Adipocyte (in vitro differentiated cells): ENCODE data around the gene FMNL3.

Experiments used
- DNase-seq: peaks from one replicate; pipeline ENCODE4 v3.0.0-alpha.2; 2015; ENCODE audit warnings: low read depth
- H3K27me3 ChIP-seq: replicated peaks from 2 replicates; pipeline ENCODE4 v1.7.0; 2013; ENCODE audit warnings: mild to moderate bottlenecking, low read length, moderate library complexity; ENCODE audit not compliant: control insufficient read depth, insufficient read depth
- H3K36me3 ChIP-seq: 2 replicates; pipeline ENCODE4 v1.7.0; 2013; ENCODE audit warnings: low read length, mild to moderate bottlenecking, moderate library complexity; ENCODE audit not compliant: control insufficient read depth, insufficient read depth, severe bottlenecking
- H3K4me1 ChIP-seq: 2 replicates; pipeline ENCODE4 v1.7.0; 2013; ENCODE audit warnings: mild to moderate bottlenecking, low read length, moderate library complexity; ENCODE audit not compliant: control insufficient read depth, insufficient read depth
- H3K4me3 ChIP-seq: 2 replicates; pipeline ENCODE4 v1.7.0; 2013; ENCODE audit warnings: mild to moderate bottlenecking, low read length, moderate library complexity
- H3K9ac ChIP-seq: 2 replicates; pipeline ENCODE4 v1.7.0; 2013; ENCODE audit warnings: mild to moderate bottlenecking, low read length, moderate library complexity
- H3K9me3 ChIP-seq: 2 replicates; pipeline ENCODE4 v1.7.0; 2013; ENCODE audit warnings: mild to moderate bottlenecking, low read length, moderate library complexity; ENCODE audit not compliant: control insufficient read depth

Gene FMNL3

GRCh38 chr12:49661191-49661590, 46.0 kb downstream of the FMNL3 start:
- no peaks in the 10 kb centered on the region for H3K27me3 ChIP-seq
- no peak overlapping the region for H3K9ac ChIP-seq
- no peak overlapping the region for H3K4me3 ChIP-seq
- H3K36me3 ChIP-seq: peaks cover 21% of the 10 kb centered on the region
- H3K9me3 ChIP-seq: no peaks in the 10 kb centered on the region
- DNase-seq: no peak
- H3K4me1 ChIP-seq: peaks cover 22% of the 10 kb centered on the region

GRCh38 chr12:49659753-49660152, 47.5 kb downstream of the FMNL3 start:
- Histone ChIP-seq H3K9ac (no peak overlapping the region), H3K9me3 (no peaks in the 10 kb centered on the region), H3K27me3 (no peaks in the 10 kb centered on the region), H3K36me3 (peaks cover 31% of the 10 kb centered on the region), H3K4me3 (no peak overlapping the region), H3K4me1 (peaks cover 17% of the 10 kb centered on the region)
- DNase-seq: no peak

- no peak overlapping the region for H3K4me3 ChIP-seq
- H3K9me3 ChIP-seq: no peaks in the 10 kb centered on the region
- no peak for DNase-seq
- no peaks in the 10 kb centered on the region for H3K27me3 ChIP-seq
- H3K36me3 ChIP-seq: peaks cover 44% of the 10 kb centered on the region
- H3K4me1 ChIP-seq: peaks cover 12% of the 10 kb centered on the region
- no peak overlapping the region for H3K9ac ChIP-seq
These were observed 48.9 kb downstream of the FMNL3 start for GRCh38 chr12:49658276-49658675.

GRCh38 chr12:49655595-49656236, 51.5 kb downstream of the FMNL3 start:
- Histone ChIP-seq H3K27me3 (no peaks in the 10 kb centered on the region), H3K4me1 (no peaks in the 10 kb centered on the region), H3K4me3 (no peak overlapping the region), H3K36me3 (peaks cover 56% of the 10 kb centered on the region), H3K9me3 (no peaks in the 10 kb centered on the region), H3K9ac (no peak overlapping the region)
- no peak for DNase-seq

- Histone ChIP-seq H3K27me3 (no peaks in the 10 kb centered on the region), H3K9ac (no peak overlapping the region), H3K9me3 (no peaks in the 10 kb centered on the region), H3K36me3 (peaks cover 64% of the 10 kb centered on the region), H3K4me3 (no peak overlapping the region), H3K4me1 (no peaks in the 10 kb centered on the region)
- no peak for DNase-seq
These were observed 52.5 kb downstream of the FMNL3 start for GRCh38 chr12:49654715-49655114.

GRCh38 chr12:49652921-49653520, 54.2 kb downstream of the FMNL3 start:
- DNase-seq: no peak
- Histone ChIP-seq H3K4me1 (no peaks in the 10 kb centered on the region), H3K27me3 (no peaks in the 10 kb centered on the region), H3K36me3 (peaks cover 77% of the 10 kb centered on the region), H3K9ac (no peak overlapping the region), H3K4me3 (no peak overlapping the region), H3K9me3 (no peaks in the 10 kb centered on the region)

- Histone ChIP-seq H3K9ac (no peak overlapping the region), H3K36me3 (peaks cover 69% of the 10 kb centered on the region), H3K27me3 (no peaks in the 10 kb centered on the region), H3K4me3 (no peak overlapping the region), H3K9me3 (no peaks in the 10 kb centered on the region), H3K4me1 (no peaks in the 10 kb centered on the region)
- no peak for DNase-seq
These were observed 55.4 kb downstream of the FMNL3 start for GRCh38 chr12:49651855-49652254.

GRCh38 chr12:49649892-49650291, 57.3 kb downstream of the FMNL3 start:
- H3K36me3 ChIP-seq: peaks cover 64% of the 10 kb centered on the region
- H3K9ac ChIP-seq: no peak overlapping the region
- H3K4me1 ChIP-seq: no peaks in the 10 kb centered on the region
- no peak overlapping the region for H3K4me3 ChIP-seq
- H3K9me3 ChIP-seq: no peaks in the 10 kb centered on the region
- no peak for DNase-seq
- H3K27me3 ChIP-seq: no peaks in the 10 kb centered on the region

- H3K27me3 ChIP-seq: no peaks in the 10 kb centered on the region
- peaks cover under 1% of the 10 kb centered on the region for H3K4me1 ChIP-seq
- peaks cover 59% of the 10 kb centered on the region for H3K36me3 ChIP-seq
- no peaks in the 10 kb centered on the region for H3K9me3 ChIP-seq
- DNase-seq: no peak
- no peak overlapping the region for H3K4me3 ChIP-seq
- H3K9ac ChIP-seq: no peak overlapping the region
These were observed 57.8 kb downstream of the FMNL3 start for GRCh38 chr12:49649445-49649844.

- H3K4me1 ChIP-seq: peaks cover 8% of the 10 kb centered on the region
- no peak for DNase-seq
- H3K9me3 ChIP-seq: no peaks in the 10 kb centered on the region
- H3K4me3 ChIP-seq: no peak overlapping the region
- H3K36me3 ChIP-seq: peaks cover 57% of the 10 kb centered on the region
- no peak overlapping the region for H3K9ac ChIP-seq
- H3K27me3 ChIP-seq: no peaks in the 10 kb centered on the region
These were observed 58.5 kb downstream of the FMNL3 start for GRCh38 chr12:49648712-49649003.

- peak; percentile 24 for DNase-seq
- no peaks in the 10 kb centered on the region for H3K27me3 ChIP-seq
- H3K4me1 ChIP-seq: peaks cover 9% of the 10 kb centered on the region
- H3K4me3 ChIP-seq: no peak overlapping the region
- H3K36me3 ChIP-seq: peaks cover 56% of the 10 kb centered on the region
- no peak overlapping the region for H3K9ac ChIP-seq
- H3K9me3 ChIP-seq: no peaks in the 10 kb centered on the region
These were observed 59.1 kb downstream of the FMNL3 start for GRCh38 chr12:49647827-49648711.
